IPS-NIHi7 (cell line): ENCODE results near the gene SAMD10.
A peak's percentile ranks its signal among the peaks of the same experiment; 100 is the strongest.
"Not testable (repeated sequence)": the region's sequence is repeated elsewhere in the genome, so short reads cannot be mapped to it uniquely, and the experiment has no call there.

Experiments used
- DNase-seq: peaks from one replicate; pipeline ENCODE4 v3.0.0; 2012; ENCODE audit warnings: mixed read lengths; ENCODE audit errors: extremely low spot score

Gene SAMD10

GRCh38 chr20:64001607-64002011 is 22.2 kb upstream of the SAMD10 start:
- no peak for DNase-seq

GRCh38 chr20:64000906-64001305 is 21.5 kb upstream of the SAMD10 start:
- DNase-seq: no peak

- no peak for DNase-seq
Observed at GRCh38 chr20:63982937-63983336, 3.5 kb upstream of the SAMD10 start.

- peak; percentile 98 for DNase-seq
Observed at GRCh38 chr20:63980806-63981728, 1.6 kb upstream of the SAMD10 start, which contains the start of gene PRPF6. Gene PRPF6 (plus strand): TSS chr20:63981132. CDS start chr20:63981246, 114 bp downstream.

- no peak for DNase-seq
Observed at GRCh38 chr20:63980317-63980805, 919 bp upstream of the SAMD10 start.

- peak; percentile 31 for DNase-seq
Observed at GRCh38 chr20:63979229-63979556, 249 bp downstream of the SAMD10 start.

- DNase-seq: peak; percentile 75
Observed at GRCh38 chr20:63978319-63979228, 868 bp downstream of the SAMD10 start.

- no peak for DNase-seq
Observed at GRCh38 chr20:63977739-63978276, 1.6 kb downstream of the SAMD10 start.

- no peak for DNase-seq
Observed at GRCh38 chr20:63976980-63977738, 2.3 kb downstream of the SAMD10 start.

GRCh38 chr20:63976511-63976910 is 2.9 kb downstream of the SAMD10 start:
- not testable (repeated sequence) for DNase-seq

GRCh38 chr20:63974402-63975200 is 4.8 kb downstream of the SAMD10 start:
- DNase-seq: no peak

- DNase-seq: peak; percentile 87
Observed at GRCh38 chr20:63973636-63974401, 5.6 kb downstream of the SAMD10 start.

GRCh38 chr20:63973160-63973479 is 6.3 kb downstream of the SAMD10 start:
- no peak for DNase-seq

GRCh38 chr20:63972312-63973159 is 6.9 kb downstream of the SAMD10 start:
- no peak for DNase-seq

GRCh38 chr20:63971960-63972311 is 7.5 kb downstream of the SAMD10 start:
- not testable (repeated sequence) for DNase-seq

- no peak for DNase-seq
Observed at GRCh38 chr20:63970714-63971431, 8.6 kb downstream of the SAMD10 start.

- DNase-seq: peak; percentile 85
Observed at GRCh38 chr20:63969838-63970713, 9.4 kb downstream of the SAMD10 start, which contains the start of gene ZNF512B. Gene ZNF512B (minus strand): TSS chr20:63969930. CDS start chr20:63967950, 1,980 bp downstream.
